Mesenteric fat pad (tissue), 1 donor: ENCODE results near the gene MIER2. TPM values are rescaled to one million over a fixed set of nuclear protein-coding genes. Genes with fewer than 3 reads are reported as not detected.
A peak's percentile ranks its signal among the peaks of the same experiment; 100 is the strongest.

Source experiments
- DNase-seq: peaks from one replicate; pipeline ENCODE4 v3.0.0-alpha.2; 2020; ENCODE audit warnings: low spot score
- total RNA-seq: library from RNA; stranded (reverse); fragmentation: NEBNext Ultra II Directional; extraction: Animal tissue kit (Norgen Biotek cat#: 25700); gene quantifications from one replicate; pipeline ENCODE4 v1.2.1, GENCODE V29; 2021
- donor health status: DM: yes; HTN: yes; CAD: no.

The MIER2 gene
- total RNA-seq, 1 donor from 2014 or later: 53.5 TPM

DNA sequence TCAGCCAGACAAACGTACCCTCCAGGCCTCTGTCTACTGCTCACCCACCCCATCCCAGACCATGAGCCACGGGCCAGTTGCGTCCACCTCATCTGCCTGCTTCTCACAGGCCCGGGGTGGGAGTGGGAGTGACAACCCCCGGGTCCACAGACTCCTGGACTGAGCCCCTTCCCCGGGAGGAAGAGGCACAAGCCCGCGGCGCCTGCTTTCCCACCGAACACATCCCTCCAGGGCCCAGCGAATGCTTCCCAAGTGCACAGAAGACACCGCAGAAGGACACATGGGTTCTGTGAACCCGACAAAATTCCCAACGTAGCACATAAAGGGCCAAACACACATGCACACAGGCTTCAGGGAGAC, 35.4 kb downstream of the MIER2 start:
- no peak for DNase-seq

DNA sequence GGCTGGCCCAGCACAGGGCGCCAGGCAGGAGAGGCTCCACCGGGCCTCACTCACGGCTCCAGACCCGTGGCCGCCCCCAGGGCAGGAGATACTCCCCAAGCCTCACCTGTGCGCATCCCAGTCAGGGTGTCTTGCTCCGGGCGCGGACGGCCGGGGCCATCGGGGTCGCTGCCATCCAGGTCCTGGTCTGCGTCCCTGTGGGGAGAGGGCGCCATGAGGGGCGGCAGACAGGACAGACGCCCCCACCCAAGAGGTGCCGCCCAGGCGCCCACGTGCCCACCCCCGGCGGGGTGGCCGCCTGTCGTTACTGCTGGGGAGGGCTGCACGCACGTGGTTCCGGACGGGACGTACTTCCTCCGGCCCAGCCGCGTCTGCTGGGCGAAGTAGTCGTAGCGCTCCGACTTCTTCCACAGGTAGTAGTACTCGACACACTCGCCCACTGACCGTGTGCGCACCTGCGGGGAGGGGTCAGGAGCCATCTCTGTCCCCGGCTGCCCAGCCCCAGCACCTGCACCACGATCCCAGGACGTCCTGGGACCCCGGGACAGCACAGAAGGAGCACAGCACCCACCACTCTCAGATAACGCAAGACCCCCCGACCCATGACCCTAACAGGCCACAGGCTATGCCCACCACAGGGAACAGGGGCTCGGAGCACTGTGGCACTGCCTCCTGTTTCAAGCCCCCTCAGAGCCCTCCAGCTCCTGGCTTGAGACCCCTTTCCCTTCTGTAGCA, 36.0 kb downstream of the MIER2 start:
- no peak for DNase-seq

DNA sequence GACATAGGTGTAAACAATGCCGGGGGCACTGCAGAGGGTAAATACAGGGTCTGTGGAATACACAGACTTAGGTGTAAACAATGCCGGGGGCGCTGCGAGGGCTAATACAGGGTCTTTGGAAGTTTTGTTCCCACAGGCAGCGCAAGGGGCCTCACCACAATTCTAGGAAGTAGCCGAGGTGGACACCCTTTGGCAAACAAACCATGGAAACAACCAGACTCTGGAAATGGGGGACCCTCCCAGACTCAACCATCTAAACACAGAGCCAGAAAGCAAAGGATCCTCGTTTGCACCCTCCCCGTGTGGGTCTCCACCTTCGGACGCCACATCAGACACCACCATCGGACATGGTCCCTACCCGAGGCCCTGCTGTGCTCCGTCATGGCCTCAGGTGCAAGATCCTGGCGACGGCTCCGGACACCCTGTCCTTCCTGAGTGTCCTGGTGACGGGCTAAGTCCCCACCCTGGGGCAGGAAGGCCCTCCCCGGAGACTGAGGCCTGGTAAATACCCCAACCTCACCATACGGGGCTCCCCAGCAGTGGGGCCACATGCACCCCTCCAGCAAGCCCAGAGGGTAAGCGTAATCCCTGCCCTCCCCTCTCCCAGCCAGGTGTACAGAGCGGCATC, 36.7 kb downstream of the MIER2 start:
- DNase-seq: no peak

DNA sequence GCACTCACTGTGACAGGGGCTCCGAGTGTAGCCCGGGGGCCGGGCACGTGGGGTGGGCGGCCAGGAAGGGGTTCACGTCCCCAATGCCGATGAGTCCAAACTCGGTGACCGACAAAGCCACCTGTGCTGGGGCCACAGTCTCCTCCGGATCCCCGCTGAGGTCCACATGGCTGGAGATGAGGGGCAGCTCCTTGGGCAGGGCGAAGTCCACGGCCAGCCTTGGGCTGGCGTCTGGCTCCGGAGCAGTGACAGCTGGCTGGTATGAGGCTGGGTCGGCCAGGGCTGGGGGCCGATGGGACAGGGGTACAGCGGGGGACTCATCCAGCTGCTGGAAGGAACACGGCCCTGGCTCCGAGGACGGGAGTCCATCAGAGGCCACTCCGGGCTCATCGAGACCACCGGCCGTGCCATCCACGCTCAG, 37.5 kb downstream of the MIER2 start:
- no peak for DNase-seq

DNA sequence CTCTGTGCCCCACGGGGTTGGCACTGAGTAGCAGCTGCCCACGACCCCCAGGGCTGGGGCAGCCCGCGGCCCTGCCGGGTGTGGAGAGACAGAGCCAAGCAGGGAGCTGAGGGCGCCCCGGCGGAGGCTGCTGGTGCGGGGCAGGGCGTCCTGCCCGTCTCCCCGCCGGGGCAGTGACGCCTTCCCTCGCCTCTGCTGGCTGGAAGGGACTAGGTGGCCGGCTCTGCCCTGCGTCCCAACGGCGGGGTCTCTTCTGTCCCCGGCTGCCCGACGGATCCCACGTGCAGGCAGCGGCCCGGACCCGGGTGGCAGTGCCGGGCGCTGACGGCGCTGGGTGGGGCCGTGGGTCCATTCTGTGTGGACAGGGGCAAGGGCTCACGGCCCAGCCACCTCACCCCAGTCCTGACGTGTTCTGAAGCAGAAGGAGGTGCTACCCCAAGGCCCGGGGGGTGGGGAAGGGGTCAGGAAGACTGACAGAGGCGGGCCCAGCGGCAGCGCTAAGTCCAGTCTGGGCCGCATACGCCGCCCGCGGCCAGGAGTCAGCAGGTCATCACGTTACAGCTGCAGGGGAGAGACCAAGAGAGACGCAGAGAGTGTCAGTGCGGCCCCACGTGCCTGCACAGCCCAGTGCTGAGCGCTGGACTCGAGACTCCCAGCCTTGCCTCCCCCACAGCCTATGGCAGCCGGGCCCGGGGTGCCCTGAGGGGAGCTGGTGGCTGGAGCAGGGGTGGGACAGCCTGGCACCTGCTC, 38.3 kb downstream of the MIER2 start:
- DNase-seq: no peak

DNA sequence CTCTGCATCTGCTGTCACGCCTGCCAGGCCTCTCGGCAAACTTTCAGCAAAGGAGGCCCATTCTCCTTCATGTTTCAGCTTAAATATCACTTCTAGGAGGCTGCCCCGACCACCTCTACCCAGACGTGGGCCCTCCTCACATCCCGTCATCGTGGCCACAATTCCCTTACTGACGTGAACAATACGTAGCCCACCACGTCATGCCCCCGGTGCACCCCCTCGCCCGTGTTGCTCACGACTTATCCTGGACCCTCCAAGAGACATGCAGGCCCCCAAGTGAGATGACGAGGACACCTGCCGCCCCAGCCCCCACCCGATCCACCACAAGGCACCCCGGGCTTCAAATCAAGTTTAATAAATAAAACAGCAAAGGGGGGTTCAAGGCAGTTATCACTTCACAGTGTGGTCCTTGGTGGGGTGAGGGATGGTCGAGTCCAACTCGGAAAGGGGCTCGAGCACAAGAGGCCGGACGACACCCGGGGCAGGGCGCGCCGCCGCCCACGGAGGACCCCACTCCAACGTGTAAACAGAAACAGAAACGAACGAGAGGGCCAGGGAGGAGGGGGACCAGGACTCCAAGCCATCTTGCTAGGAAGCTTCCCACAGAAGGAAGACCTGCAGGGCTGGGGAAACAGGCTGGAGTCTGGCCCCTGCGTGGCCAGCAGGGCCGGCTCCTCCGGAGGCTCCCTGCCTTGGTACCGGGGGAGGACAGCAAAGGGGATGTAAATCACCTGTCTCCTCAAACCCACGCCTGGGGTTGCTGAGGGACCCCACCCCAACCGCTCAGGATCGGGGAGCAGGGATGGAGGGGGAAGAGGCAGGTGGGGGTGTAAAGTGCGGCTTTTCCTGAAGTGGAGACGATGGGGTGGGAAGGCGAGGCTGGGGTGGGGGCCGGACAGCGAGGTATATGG, 39.1 kb downstream of the MIER2 start:
- DNase-seq: no peak

DNA sequence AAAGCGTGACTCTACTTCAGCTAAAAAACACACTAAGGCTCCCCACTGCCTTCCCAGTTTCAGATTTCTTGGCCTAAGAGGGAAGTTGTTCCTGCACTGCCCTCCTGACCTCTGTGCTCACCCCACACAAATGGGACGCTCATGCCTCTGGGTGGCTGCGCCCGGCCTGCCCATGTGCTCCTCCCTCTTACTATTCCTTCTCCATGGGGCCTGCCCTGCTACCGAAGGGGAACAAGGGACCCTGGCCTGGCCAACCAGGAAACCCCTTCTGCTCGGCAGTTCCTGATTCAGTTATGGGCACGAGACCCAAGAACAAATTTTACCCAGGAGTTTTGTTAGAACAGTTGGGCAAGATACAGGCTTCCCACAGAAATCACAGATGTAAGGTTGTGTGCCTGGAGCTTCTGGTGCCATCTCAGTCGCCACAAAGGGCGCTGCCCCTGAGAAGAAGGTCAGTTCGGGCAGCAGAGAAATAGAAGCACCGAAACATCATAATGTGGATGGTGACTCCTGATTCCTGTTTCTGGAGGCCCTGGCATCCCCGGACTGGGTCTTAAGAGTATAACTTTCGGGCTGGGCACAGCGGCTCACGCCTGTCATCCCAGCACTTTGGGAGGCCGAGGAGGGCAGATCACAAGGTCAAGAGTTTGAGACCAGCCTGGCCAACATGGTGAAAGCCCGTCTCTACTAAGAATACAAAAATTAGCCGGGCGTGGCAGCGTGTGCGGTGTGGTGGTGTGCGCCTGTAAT, 47.9 kb downstream of the MIER2 start:
- no peak for DNase-seq

DNA sequence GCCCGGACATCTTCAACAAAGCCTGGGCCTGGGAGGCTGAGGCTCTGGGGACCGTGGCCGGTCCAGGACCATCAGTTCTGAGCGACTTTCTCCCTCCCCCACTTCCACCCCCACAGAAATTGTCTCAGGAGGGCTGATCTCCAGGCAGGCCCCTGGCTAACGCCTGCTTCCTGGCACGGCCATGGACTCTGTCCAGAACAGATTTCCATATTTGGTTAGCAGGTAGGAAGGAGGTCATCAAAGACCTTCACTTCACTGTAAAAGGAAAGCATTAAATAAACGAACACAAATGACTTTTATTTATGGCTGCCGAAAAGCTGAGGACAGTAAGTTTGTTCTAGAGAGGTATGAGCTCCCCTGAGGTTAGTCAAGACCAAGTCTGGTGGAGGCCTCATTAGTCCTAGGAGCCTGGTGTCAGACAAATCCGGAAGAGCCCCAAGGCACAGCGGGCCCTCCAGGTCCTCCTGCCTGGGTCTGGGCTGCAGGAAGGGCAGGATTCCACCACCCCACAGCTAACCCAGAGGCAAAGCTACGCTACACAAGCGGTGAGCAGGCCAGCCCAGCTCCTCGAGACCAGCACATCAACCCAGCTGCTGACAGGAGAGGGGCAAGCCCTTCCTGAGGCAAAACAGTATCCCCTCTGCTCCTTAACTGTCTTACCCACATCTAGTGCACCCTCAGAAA, 48.8 kb downstream of the MIER2 start:
- no peak for DNase-seq

DNA sequence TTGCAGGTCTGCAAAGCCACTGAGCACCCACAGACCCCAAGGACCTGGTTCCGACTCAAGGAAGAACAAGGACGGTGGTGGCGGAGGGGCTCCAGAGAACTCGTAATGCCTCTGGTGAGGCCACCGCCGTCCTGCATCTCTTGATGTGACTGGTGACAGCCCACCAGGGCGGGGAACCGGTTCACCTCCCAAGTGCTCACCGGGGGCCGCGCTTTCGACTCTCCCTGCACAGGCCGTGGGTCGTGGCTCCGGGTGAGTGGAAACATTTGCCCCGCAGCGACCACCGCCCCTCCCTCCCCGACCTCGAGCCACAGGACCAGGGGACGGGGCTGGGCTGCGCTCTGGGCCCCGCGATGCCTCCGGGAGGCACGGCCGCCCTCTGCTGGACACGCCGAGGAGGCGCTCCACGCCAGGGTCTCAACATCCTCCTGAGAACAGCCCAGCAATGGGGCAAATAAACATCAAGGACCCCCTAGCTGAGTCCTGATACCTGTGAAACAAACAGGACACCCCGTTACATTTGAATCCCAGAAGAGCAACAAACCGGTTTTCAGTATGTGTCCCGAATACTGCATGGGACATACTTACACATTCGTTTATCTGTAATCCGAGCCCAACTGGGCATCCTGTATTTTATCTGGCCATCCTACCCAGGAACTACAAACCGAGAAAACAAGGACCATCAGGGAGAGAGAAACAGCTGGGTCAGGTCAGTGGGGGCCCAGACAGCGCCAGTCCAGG, 49.5 kb downstream of the MIER2 start:
- DNase-seq: no peak

DNA sequence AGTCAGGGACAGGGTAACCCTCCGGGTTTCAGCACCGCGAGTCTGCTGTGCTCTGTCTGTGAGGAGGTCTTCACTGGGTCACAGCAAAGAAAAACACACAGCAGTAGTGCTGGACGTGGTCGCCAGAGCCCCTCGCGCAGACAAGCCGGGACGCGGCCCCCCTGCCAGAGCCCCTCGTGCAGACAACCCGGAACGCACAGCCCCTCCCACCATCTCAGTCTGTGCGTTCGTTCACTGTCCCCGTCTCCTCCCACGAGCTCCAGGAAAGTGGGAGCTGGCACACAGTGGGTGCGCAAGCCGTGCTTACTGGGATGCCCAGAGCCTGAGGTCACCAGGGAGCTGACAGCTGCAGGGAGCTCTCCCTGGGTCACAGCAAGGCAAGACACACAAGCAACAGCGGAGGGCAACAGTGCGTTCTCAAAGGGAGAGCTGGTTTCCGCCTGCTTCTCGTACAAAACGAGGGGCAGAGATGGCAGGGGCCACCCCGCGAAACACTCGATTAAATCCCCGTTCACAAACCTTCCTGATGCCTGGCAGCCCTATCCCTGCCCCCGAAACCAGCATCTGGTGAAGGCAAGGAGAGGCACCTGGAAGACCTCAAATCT, 50.2 kb downstream of the MIER2 start:
- DNase-seq: no peak

DNA sequence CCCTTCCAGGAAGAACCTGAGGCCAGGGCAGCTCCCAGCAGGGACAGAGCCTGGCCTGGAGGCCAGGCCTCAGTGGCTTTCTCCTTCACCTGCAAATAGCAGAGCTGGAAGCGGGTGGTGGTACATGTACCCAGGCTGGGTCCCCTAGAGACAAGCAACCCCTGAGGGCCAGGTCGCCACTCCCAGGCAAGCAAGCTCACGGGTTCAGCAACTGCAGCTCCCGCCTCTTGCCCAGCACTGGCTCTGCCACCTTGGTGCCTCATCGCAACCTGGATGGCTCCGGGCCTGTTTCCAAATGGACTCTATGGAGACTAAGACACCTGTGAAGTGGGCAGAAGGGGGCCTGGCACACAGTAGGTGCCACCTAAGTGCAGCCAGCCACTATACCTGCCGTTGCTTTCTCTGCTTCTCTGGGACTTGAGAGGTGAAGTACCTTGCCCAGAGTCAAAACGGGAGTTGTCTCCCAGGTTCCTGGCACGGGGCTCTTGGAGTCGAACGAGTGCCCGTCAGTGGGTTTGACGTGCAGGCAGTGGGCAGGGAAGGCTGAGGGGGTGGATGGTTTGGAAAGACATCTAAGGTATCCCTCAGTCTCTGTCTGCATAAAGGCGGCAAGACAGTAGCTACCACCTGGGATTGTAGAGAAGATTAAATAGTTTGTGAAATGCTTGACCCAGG, 51.0 kb downstream of the MIER2 start:
- peak; percentile 78 for DNase-seq

DNA sequence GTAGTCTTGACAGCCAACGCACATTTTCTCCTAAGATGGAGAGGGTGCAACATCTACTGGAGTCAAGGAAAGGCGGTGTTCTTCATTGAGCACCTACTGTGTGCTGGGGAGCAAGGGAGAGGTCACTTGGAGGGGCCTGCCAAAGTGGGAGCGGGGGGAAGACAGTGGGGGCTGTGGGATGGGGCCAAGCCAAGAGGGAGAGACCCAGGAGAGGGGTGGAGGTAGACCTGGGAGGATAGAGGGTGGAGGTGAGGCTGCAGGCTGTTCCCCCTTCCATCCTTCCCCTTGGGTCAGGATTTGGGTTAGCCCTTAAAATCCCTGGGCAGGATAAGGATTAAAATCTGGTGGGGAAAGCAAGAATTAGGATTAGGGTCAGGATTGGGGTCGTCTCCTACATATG, 51.6 kb downstream of the MIER2 start:
- no peak for DNase-seq

DNA sequence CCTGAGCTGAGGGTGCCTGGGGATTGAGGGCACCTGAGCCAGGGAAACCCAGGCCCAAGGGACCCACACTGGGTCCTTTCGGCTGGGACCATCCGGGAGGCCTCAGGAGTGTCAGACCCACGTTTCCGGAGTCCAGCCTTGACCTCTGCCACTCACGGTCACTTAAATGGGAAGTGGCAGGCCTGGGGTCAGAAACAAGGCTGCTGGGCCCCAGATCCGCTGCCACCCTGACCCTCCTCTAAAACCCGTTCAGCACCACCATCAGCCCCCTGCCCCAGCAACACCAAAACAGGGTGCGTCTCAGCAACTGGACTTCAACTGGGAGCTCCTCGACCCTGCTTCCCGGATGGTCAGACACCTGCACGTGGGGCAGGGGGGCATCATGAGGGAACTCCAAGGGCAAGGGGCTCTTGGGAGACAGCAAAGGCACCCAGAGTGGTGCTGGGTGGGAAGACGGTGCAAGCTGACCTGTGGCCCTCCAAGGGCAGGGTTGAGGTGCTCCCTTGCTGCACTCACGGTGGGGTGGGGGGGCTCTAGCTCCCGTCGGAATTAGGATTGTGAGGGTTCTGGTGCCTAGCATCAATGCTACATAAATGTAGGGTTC, 52.2 kb downstream of the MIER2 start:
- DNase-seq: no peak

DNA sequence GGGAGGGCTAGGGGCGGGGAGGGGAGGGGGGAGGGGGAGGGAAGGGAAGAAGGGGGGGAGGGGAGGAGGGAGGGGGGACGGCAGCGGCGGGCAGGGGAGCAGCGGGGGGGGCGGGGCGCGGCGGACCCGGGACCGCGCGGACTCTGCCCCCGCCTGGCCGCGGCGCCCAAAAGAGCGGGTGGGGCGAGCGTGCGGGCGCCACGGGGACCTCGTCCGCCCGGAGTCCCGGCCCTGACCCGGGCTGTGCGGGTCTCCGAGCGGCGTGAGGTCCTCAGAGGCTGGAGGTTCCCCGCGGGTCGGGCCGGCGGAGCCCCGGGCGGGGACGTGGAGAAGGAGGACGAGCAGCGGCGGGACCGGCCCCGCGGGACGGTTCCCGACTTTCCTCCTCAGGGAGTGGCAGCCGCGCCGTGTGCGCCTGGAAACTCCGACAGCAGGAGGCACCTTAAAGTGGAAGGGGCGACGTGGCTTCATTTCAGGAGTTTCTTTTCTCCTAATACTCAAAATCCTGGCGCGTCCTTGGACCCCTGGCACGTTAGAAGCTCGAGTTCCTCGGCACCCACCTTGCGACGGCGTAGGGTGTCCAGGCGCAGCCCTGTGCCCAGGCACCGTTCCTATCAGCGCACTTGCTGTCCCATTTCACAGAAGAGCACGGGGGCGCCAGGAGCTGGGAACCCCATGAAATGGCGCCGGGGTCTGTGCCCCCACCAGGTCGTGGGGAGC, 52.9 kb downstream of the MIER2 start:
- DNase-seq: no peak

DNA sequence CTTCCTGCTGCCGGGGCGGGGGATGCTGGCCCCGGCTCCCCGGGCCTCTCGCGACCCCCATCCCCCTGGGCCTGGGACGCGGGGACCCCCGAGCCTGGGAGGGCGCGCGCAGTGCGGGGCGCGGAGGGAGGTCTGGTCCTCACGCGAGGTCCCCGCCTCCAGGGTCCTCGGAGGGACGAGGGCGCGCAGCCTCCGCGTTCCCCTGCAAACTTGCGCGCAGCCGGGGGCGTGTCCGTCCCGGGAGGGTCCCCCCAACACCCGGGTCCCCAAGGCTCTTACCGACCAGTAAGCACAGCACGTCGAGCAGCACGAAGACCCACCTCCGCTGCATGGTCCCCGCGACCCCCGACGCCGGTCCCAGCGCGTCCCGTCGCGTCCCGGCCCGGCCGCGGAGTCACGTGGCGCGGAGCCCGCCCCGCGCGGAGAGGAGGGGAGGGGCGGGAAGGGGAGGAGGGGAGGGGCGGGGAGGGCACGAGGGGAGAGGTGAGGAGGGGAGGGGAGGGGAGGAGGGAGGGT, 53.5 kb downstream of the MIER2 start, which contains the start of gene PLPP2:
Gene PLPP2 (minus strand): TSS at position 398 of the 516 bp plus-strand sequence. CDS start 67 bp downstream, at position 331.
- DNase-seq: peak; percentile 75

DNA sequence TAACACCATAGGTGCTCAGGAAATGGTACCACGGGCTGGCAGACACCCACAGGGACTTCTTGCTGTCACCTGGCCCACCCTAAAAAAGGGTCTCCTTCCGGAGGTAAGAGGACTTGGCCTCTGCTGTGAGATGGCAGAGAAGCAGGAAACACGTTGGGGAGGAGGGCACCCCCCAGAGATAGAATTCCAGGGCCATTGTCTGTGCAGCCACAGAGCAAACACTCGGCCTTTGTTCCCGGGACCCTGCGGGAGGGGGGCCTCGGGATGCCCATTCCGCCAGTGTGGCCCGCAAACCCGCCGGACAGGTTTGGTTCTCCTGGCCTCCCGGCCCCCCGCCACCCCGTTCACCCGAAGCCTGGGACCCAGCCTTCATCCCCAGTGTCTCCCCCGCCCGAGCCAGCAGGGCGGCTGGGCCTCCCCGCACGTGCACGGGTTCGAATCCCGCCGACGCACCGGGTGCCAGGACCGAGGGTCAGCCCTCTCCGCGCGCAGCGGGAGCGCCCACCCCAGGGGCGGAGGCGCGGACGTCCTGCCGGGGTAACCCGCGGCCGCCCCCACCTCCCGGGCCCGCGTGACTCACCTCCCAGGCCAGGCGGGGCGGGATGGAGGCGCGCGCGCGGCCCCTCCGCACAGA, 54.1 kb downstream of the MIER2 start:
- peak; percentile 86 for DNase-seq
